ENCODE data around the gene KRTAP19-8.

KRTAP19-8 gene

GRCh38 chr21:31038376-31038775, at the start of gene KRTAP19-8:
Gene KRTAP19-8, minus strand, starts transcription at chr21:31038476. Its CDS starts 33 bp downstream, at chr21:31038443.
- DNase-seq, result no peak

GRCh38 chr21:31087639-31088473, 49.6 kb upstream of the KRTAP19-8 start:
- no peak for DNase-seq

- no peak for DNase-seq
Observed at GRCh38 chr21:31084689-31085088, 46.4 kb upstream of the KRTAP19-8 start.

- no peak for DNase-seq
Observed at GRCh38 chr21:31078796-31079195, 40.5 kb upstream of the KRTAP19-8 start.

GRCh38 chr21:31078216-31078615, 39.9 kb upstream of the KRTAP19-8 start:
- DNase-seq, result no peak

GRCh38 chr21:31075848-31076247, 37.6 kb upstream of the KRTAP19-8 start:
- no peak for DNase-seq

- DNase-seq, result no peak
Observed at GRCh38 chr21:31072533-31072932, 34.3 kb upstream of the KRTAP19-8 start.

- no peak for DNase-seq
Observed at GRCh38 chr21:31064803-31065202, 26.5 kb upstream of the KRTAP19-8 start.

- no peak for DNase-seq
Observed at GRCh38 chr21:31052489-31053142, 14.3 kb upstream of the KRTAP19-8 start.

GRCh38 chr21:31050577-31051157, 12.4 kb upstream of the KRTAP19-8 start:
- no peak for DNase-seq

GRCh38 chr21:31045841-31046240, 7.6 kb upstream of the KRTAP19-8 start:
- no peak for DNase-seq

- no peak for DNase-seq
Observed at GRCh38 chr21:31043471-31043870, 5.2 kb upstream of the KRTAP19-8 start.

GRCh38 chr21:31042080-31042464, 3.8 kb upstream of the KRTAP19-8 start:
- no peak for DNase-seq

- DNase-seq, result no peak
Observed at GRCh38 chr21:31041295-31042079, 3.2 kb upstream of the KRTAP19-8 start.

- no peak for DNase-seq
Observed at GRCh38 chr21:31034378-31034777, 3.9 kb downstream of the KRTAP19-8 start.

- DNase-seq, result peak; percentile 12
Observed at GRCh38 chr21:31030367-31031106, 7.7 kb downstream of the KRTAP19-8 start.

- no peak for DNase-seq
Observed at GRCh38 chr21:31023680-31024079, 14.6 kb downstream of the KRTAP19-8 start.

- DNase-seq, result no peak
Observed at GRCh38 chr21:31022306-31022705, 16.0 kb downstream of the KRTAP19-8 start.

- no peak for DNase-seq
Observed at GRCh38 chr21:31018232-31018631, 20.0 kb downstream of the KRTAP19-8 start.

- DNase-seq, result no peak
Observed at GRCh38 chr21:31014891-31015290, 23.4 kb downstream of the KRTAP19-8 start.

- no peak for DNase-seq
Observed at GRCh38 chr21:31012133-31013089, 25.9 kb downstream of the KRTAP19-8 start.

All from MV-4-11 (cell line).